ENCODE data around the gene LMO2.

Gene LMO2

DNA sequence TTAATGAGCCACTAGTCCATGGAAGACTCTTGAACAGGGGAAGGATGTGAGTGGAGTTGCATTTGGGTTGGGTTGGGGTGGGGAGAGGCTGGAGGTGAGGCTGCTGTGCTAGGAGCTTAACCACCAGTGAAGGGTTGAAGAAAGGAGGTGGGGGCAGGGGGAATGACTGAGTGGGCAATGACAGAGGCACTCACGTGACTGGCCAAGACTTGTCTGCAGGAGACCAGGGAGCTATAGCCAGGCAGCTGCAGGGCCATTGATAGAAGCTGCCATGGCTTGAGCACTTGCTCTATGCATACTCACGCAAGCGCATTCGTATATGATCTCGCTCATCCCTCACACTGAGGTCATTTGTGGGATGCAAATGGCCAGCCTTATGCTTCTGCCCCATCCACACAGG, 4.0 kb downstream of the LMO2 start:
- no peak overlapping the region for H3K27ac ChIP-seq (ENCODE audit: low read length)
- no CpG with 5 or more reads among the region's 5 CpGs for WGBS (ENCODE audit: insufficient coverage, insufficient read length)
- no peaks in the 10 kb centered on the region for H3K27me3 ChIP-seq (ENCODE audit: control insufficient read depth, insufficient read depth, low read length)

DNA sequence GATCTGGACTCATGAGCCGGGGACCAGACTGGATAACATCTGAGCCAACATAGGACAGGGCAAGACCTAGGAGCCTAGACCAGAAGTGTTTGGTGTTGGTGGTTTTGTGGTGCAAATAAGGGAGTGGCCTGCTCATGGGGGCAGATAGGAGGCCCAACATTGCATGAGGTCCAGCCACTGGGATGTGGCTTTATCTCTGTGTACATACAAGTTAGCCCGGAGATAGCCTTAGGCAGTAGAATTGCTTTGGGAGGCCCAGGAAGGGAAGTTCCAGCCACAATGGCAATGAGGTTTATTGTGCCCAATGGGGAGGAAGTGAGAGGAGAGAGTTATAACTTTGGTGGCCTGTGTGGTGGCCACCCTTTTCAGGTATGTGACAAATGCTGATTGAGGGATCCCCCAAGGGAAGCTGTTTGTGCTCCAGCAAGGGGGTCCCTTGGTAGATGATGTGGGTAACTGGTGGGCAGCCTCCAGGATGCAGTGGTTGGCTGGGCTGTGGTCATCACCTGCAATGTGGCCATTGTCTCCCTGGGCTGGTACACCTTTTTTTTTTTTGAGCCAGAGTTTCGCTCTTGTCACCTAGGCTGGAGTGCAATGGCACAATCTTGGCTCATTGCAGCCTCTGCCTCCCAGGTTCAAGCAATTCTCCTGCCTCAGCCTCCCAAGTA, 6.4 kb downstream of the LMO2 start:
- H3K27ac ChIP-seq (ENCODE audit: low read length) = no peak overlapping the region
- H3K4me1 ChIP-seq (ENCODE audit: control insufficient read depth, insufficient read depth, low read length) = no peaks in the 10 kb centered on the region
- H3K9me3 ChIP-seq (ENCODE audit: control insufficient read depth, insufficient read depth, low read length) = no peaks in the 10 kb centered on the region
- H3K4me3 ChIP-seq (ENCODE audit: low read length) = no peak overlapping the region
- no CpG with 5 or more reads among the region's 3 CpGs for WGBS (ENCODE audit: insufficient coverage, insufficient read length)
- no peaks in the 10 kb centered on the region for H3K27me3 ChIP-seq (ENCODE audit: control insufficient read depth, insufficient read depth, low read length)
- no peak for DNase-seq (ENCODE audit: low read depth, low spot score)
- H3K36me3 ChIP-seq (ENCODE audit: control insufficient read depth, insufficient read depth, low read length) = no peaks in the 10 kb centered on the region

More for the DNA sequence above, 4.0 kb downstream of the LMO2 start:
- Histone ChIP-seq H3K9me3 (ENCODE audit: control insufficient read depth, insufficient read depth, low read length) (no peaks in the 10 kb centered on the region), H3K36me3 (ENCODE audit: control insufficient read depth, insufficient read depth, low read length) (no peaks in the 10 kb centered on the region), H3K4me1 (ENCODE audit: control insufficient read depth, insufficient read depth, low read length) (no peaks in the 10 kb centered on the region), H3K4me3 (ENCODE audit: low read length) (no peak overlapping the region)
- DNase-seq (ENCODE audit: low read depth, low spot score) = no peak

DNA sequence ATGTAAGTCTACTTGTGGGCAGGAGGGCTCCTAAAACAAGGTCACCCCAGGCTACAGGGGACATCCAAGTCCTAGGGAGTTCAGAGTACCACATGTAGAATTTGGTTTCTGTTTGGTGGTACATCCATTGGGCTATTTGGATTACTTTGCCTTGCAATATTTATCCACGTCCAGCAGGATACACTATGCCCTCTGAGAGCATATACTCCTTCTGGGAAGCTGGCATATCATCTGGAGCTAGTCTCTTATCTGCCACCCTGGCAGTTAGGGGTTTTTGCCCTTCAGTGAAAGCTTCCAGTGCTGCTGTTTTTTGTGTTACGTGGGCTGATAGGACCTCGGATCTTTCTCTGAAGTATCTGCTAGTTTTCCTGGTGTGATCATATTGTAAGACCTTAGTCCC, 7.3 kb downstream of the LMO2 start:
- H3K4me3 ChIP-seq (ENCODE audit: low read length) = no peak overlapping the region
- no peak overlapping the region for H3K27ac ChIP-seq (ENCODE audit: low read length)
- DNase-seq (ENCODE audit: low read depth, low spot score) = no peak
- no peaks in the 10 kb centered on the region for H3K27me3 ChIP-seq (ENCODE audit: control insufficient read depth, insufficient read depth, low read length)
- H3K36me3 ChIP-seq (ENCODE audit: control insufficient read depth, insufficient read depth, low read length) = no peaks in the 10 kb centered on the region
- WGBS (ENCODE audit: insufficient coverage, insufficient read length) = no CpG with 5 or more reads among the region's 3 CpGs
- H3K4me1 ChIP-seq (ENCODE audit: control insufficient read depth, insufficient read depth, low read length) = no peaks in the 10 kb centered on the region
- H3K9me3 ChIP-seq (ENCODE audit: control insufficient read depth, insufficient read depth, low read length) = no peaks in the 10 kb centered on the region

DNA sequence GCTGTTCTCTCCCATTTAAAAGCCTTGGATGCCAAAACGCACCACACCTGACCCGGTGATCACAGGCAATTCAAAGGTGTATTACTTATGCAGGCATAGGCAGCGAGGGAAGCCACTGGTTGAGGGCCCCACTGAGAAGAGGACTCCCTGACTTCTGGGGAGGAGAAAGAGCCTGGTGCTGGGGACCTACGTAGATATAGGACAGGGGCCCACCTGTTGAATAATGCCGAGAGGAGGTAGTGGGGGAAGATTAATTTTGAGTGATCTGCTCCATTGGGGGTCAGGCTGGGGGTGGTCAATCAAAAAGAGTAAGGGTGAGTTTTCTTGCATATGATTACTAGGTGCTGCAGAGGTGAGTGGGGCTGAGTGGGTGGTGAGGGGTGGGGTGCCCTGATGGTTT, 7.8 kb downstream of the LMO2 start:
- no peaks in the 10 kb centered on the region for H3K4me1 ChIP-seq (ENCODE audit: control insufficient read depth, insufficient read depth, low read length)
- no peaks in the 10 kb centered on the region for H3K27me3 ChIP-seq (ENCODE audit: control insufficient read depth, insufficient read depth, low read length)
- no peaks in the 10 kb centered on the region for H3K9me3 ChIP-seq (ENCODE audit: control insufficient read depth, insufficient read depth, low read length)
- no peaks in the 10 kb centered on the region for H3K36me3 ChIP-seq (ENCODE audit: control insufficient read depth, insufficient read depth, low read length)
- H3K27ac ChIP-seq (ENCODE audit: low read length) = no peak overlapping the region
- no peak overlapping the region for H3K4me3 ChIP-seq (ENCODE audit: low read length)
- no peak for DNase-seq (ENCODE audit: low read depth, low spot score)
- no CpG with 5 or more reads among the region's 5 CpGs for WGBS (ENCODE audit: insufficient coverage, insufficient read length)

DNA sequence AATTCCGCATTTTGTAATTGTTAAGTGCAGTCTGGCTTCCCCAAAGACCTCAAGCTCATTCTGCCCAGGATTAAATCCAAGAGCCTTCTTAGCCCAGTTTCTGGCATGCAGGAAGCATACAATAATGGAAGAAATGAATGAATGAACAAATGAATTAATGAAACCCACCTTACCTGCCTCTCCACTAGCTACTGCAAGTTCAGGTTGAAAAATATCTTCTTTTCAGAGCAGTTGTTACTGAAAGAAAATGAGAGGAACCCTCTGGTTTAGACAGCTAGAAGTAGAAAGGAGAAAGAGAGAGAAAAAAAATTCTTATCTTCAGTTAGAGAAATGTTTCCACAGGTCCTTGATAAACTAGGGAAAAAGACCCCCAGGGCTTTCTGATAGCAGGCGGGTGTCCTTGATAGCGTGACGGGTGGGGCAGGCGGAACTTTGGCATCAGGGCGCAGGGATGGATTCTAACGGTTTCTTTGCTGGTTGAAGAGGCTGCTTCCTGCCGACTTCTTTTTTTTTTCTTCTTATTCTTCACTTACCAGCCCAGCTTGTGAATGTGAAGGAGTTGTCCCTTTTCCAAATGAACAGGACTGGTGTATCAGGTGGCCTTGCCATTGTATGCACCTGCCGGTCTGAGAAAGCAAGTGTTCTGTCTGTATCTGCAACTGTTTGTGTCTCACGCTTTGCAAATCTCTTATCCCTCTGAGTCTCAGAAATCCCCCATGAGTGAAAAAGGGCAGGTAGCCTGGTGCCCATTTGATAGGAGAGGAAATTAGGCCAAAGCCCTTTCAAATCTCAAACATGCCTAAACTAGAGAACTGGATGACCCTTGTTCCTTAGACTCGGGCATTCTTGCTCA, 10.0 kb downstream of the LMO2 start:
- Histone ChIP-seq H3K4me3 (ENCODE audit: low read length) (no peak overlapping the region), H3K27ac (ENCODE audit: low read length) (no peak overlapping the region), H3K36me3 (ENCODE audit: control insufficient read depth, insufficient read depth, low read length) (no peaks in the 10 kb centered on the region), H3K27me3 (ENCODE audit: control insufficient read depth, insufficient read depth, low read length) (no peaks in the 10 kb centered on the region), H3K9me3 (ENCODE audit: control insufficient read depth, insufficient read depth, low read length) (no peaks in the 10 kb centered on the region), H3K4me1 (ENCODE audit: control insufficient read depth, insufficient read depth, low read length) (no peaks in the 10 kb centered on the region)
- WGBS (ENCODE audit: insufficient coverage, insufficient read length) = no CpG with 5 or more reads among the region's 11 CpGs
- DNase-seq (ENCODE audit: low read depth, low spot score) = no peak

DNA sequence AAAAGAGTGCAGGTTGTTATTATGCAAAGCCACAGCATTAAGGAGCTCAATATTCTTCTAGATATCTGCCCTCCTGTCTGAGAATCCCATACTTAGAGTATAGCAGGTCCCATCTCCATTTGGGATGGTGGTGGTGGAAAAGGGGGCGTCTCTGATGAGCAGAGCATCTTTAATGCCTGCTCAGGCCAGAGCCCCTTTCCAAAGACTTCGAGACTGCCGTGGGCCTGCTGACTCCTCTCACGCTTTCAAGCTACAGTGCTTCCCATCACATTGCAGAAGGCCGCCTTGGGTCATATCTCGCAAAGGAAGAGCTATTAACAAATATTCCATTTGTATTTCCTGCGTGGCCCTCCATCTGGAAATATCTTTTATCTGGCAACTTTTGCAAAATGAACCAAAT, 10.9 kb downstream of the LMO2 start:
- Histone ChIP-seq H3K27ac (ENCODE audit: low read length) (no peak overlapping the region), H3K36me3 (ENCODE audit: control insufficient read depth, insufficient read depth, low read length) (no peaks in the 10 kb centered on the region), H3K4me1 (ENCODE audit: control insufficient read depth, insufficient read depth, low read length) (no peaks in the 10 kb centered on the region), H3K9me3 (ENCODE audit: control insufficient read depth, insufficient read depth, low read length) (no peaks in the 10 kb centered on the region), H3K4me3 (ENCODE audit: low read length) (no peak overlapping the region), H3K27me3 (ENCODE audit: control insufficient read depth, insufficient read depth, low read length) (no peaks in the 10 kb centered on the region)
- WGBS (ENCODE audit: insufficient coverage, insufficient read length) = no CpG with 5 or more reads among the region's 7 CpGs
- DNase-seq (ENCODE audit: low read depth, low spot score) = no peak

DNA sequence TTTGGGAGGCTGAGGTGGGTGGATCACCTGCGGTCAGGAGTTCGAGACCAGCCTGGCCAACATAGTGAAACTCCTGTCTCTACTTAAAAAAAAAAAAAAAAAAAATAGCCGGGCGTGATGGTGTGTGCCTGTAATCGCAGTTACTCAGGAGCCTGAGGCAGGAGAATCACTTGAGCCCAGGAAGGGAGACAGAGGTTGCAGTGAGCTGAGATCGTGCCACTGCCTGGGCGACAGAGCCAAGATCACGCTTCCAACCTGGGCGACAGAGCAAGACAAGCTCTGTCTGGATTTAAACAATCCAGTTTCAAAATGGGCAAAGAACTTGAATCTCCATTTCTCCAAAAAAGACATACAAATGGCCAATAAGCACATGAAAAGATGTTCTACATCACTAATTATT, 12.5 kb downstream of the LMO2 start:
- no peak overlapping the region for H3K27ac ChIP-seq (ENCODE audit: low read length)
- H3K4me1 ChIP-seq (ENCODE audit: control insufficient read depth, insufficient read depth, low read length) = no peaks in the 10 kb centered on the region
- no CpG with 5 or more reads among the region's 9 CpGs for WGBS (ENCODE audit: insufficient coverage, insufficient read length)
- no peaks in the 10 kb centered on the region for H3K36me3 ChIP-seq (ENCODE audit: control insufficient read depth, insufficient read depth, low read length)
- no peaks in the 10 kb centered on the region for H3K9me3 ChIP-seq (ENCODE audit: control insufficient read depth, insufficient read depth, low read length)
- no peak overlapping the region for H3K4me3 ChIP-seq (ENCODE audit: low read length)
- DNase-seq (ENCODE audit: low read depth, low spot score) = no peak
- H3K27me3 ChIP-seq (ENCODE audit: control insufficient read depth, insufficient read depth, low read length) = no peaks in the 10 kb centered on the region

DNA sequence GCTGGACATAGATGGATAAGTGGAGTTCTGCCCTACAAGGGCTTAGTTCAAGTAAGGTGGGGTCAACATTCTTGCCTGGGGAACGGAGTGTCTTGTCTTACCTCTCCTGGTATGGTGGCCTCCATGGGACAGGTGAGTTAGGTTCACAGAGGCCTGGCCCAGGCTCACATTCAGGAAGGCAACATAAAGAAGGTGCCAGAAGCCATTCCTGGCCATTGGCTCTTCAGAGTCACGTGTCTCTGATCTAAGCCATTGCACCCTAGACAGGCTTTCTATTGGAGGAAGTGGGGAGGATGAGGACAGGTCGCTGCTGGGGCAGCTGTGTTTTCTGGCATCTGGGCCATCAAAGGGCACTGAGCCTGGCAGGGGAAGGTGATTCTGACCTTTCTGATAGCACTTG, 14.8 kb downstream of the LMO2 start:
- H3K4me3 ChIP-seq (ENCODE audit: low read length) = no peak overlapping the region

DNA sequence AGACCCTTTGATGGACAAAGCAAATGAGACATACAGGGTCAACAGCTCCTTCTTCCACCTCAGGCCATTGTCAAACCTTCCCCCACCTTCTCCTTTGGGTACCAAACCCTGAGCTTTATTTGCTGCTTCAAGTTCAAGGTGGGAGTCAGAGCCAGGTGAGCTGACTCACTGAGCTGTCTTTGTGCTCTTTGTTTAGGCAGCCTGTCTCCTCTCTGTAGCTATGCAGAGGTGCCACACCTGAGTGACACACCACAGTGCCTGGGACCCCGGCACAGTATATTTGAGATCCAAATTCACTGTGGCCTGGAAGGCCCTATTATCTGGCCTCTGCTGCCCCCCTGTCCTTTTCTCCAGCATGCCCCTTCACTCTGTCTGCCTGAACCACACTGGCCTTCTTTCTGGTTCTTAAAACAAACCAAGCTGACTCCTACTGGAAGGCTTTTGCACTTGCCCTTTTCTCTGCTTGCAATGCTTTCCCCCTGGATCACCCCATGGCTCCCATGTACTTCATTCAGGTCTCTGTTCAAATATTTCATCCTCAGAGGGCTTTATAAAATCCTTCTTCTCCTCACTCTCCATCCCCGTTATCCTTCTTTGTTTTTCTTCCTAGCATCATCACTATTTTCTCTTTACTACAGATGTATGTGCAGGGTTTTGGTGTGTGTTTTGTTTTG, 16.1 kb downstream of the LMO2 start:
- WGBS (ENCODE audit: insufficient coverage, insufficient read length) = 100% methylated on average over 1 of the region's 2 CpGs

More for the DNA sequence above, 14.8 kb downstream of the LMO2 start:
- Histone ChIP-seq H3K27me3 (ENCODE audit: control insufficient read depth, insufficient read depth, low read length) (no peaks in the 10 kb centered on the region), H3K27ac (ENCODE audit: low read length) (no peak overlapping the region), H3K36me3 (ENCODE audit: control insufficient read depth, insufficient read depth, low read length) (no peaks in the 10 kb centered on the region), H3K4me1 (ENCODE audit: control insufficient read depth, insufficient read depth, low read length) (no peaks in the 10 kb centered on the region), H3K9me3 (ENCODE audit: control insufficient read depth, insufficient read depth, low read length) (no peaks in the 10 kb centered on the region)
- WGBS (ENCODE audit: insufficient coverage, insufficient read length) = no CpG with 5 or more reads among the region's 3 CpGs
- DNase-seq (ENCODE audit: low read depth, low spot score) = no peak

DNA sequence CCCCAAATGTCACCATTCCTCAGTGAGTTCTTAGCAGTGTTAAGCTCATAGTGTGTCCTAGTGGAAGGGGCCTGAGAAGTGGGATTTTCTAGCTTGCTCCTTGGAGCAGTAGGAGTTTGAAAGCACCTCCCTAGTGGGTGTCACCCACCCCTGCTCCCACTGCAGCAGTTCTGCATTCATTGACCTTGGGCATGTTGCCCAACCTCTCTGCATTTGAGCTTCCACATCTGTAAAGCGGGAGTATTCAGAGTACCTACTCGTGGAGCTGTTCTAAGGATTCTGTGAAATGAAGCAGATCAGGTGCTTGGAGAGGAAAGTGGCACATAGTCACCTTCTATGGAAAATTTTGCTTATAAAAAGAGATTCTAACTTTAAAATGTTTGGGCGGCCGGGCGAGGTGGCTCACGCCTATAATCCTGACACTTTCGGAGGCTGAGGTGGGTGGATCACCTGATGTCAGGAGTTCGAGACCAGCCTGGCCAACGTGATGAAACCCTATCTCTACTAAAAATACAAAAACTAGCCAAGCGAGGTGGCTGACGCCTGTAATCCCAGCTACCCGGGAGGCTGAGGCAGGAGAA, 16.9 kb downstream of the LMO2 start:
- H3K4me3 ChIP-seq (ENCODE audit: low read length) = no peak overlapping the region
- H3K27ac ChIP-seq (ENCODE audit: low read length) = no peak overlapping the region
- no peak for DNase-seq (ENCODE audit: low read depth, low spot score)
- H3K36me3 ChIP-seq (ENCODE audit: control insufficient read depth, insufficient read depth, low read length) = no peaks in the 10 kb centered on the region
- peaks cover 7% of the 10 kb centered on the region; the same call in 1 of the 2 replicates for H3K27me3 ChIP-seq (ENCODE audit: control insufficient read depth, insufficient read depth, low read length)
- no peaks in the 10 kb centered on the region; the same call in 1 of the 2 replicates for H3K4me1 ChIP-seq (ENCODE audit: control insufficient read depth, insufficient read depth, low read length)
- no CpG with 5 or more reads among the region's 12 CpGs for WGBS (ENCODE audit: insufficient coverage, insufficient read length)
- H3K9me3 ChIP-seq (ENCODE audit: control insufficient read depth, insufficient read depth, low read length) = no peaks in the 10 kb centered on the region

More for the DNA sequence above, 16.1 kb downstream of the LMO2 start:
- no peak for DNase-seq (ENCODE audit: low read depth, low spot score)
- peaks cover 4% of the 10 kb centered on the region; the same call in 1 of the 2 replicates for H3K27me3 ChIP-seq (ENCODE audit: control insufficient read depth, insufficient read depth, low read length)
- H3K36me3 ChIP-seq (ENCODE audit: control insufficient read depth, insufficient read depth, low read length) = no peaks in the 10 kb centered on the region
- H3K4me3 ChIP-seq (ENCODE audit: low read length) = no peak overlapping the region
- H3K4me1 ChIP-seq (ENCODE audit: control insufficient read depth, insufficient read depth, low read length) = no peaks in the 10 kb centered on the region; the same call in 1 of the 2 replicates
- no peak overlapping the region for H3K27ac ChIP-seq (ENCODE audit: low read length)
- H3K9me3 ChIP-seq (ENCODE audit: control insufficient read depth, insufficient read depth, low read length) = no peaks in the 10 kb centered on the region

All from iPS DF 6.9 (cell line).